HepG2 (cell line): Measurements from ENCODE around the gene TMEM107. TPM values are rescaled to one million over a fixed set of nuclear protein-coding genes. Genes with fewer than 3 reads are reported as not detected.

Experiments used
- BCLAF1 ChIP-seq: fragments of 450-650 bp; IDR thresholded peaks from 2 replicates; pipeline ENCODE4 v1.6.1; 2017; ENCODE audit warnings: mild to moderate bottlenecking
- CEBPB ChIP-seq: IDR thresholded peaks from 2 replicates; pipeline ENCODE4 v1.6.1; 2011; ENCODE audit warnings: low read depth, low read length, improper control_type of control experiment, borderline replicate concordance
- DR1 ChIP-seq: sonication (generic); formaldehyde crosslinking; IDR thresholded peaks from 2 replicates; pipeline ENCODE4 v1.8.0; 2021; ENCODE audit warnings: mild to moderate bottlenecking, missing genetic modification reagents, inconsistent platforms
- GTF3A ChIP-seq: sonication (generic); formaldehyde crosslinking; conservative IDR thresholded peaks from 2 replicates; pipeline ENCODE4 v1.4.0; 2020; ENCODE audit warnings: mild to moderate bottlenecking, missing genetic modification reagents
- HNF1B ChIP-seq: sonication (generic); formaldehyde crosslinking; IDR thresholded peaks from 2 replicates; pipeline ENCODE4 v1.5.1; 2020; ENCODE audit warnings: mild to moderate bottlenecking, moderate library complexity, missing genetic modification reagents
- JARID2 ChIP-seq: sonication (generic); formaldehyde crosslinking; IDR thresholded peaks from 2 replicates; pipeline ENCODE4 v1.8.1; 2023; ENCODE audit warnings: missing genetic modification reagents, inconsistent platforms; ENCODE audit not compliant: insufficient replicate concordance
- JUN ChIP-seq: sonication (generic); formaldehyde crosslinking; IDR thresholded peaks from 2 replicates; pipeline ENCODE4 v1.4.0; 2020; ENCODE audit warnings: mild to moderate bottlenecking, missing genetic modification reagents
- KLF11 ChIP-seq: IDR thresholded peaks from 2 replicates; pipeline ENCODE4 v1.6.1; 2016; ENCODE audit warnings: missing compliant biosample characterization
- MAX ChIP-seq: IDR thresholded peaks from 2 replicates; pipeline ENCODE4 v1.6.1; 2012; ENCODE audit warnings: inconsistent platforms
- NPAS2 ChIP-seq: sonication (generic); formaldehyde crosslinking; IDR thresholded peaks from 2 replicates; pipeline ENCODE4 v1.8.0; 2022; ENCODE audit warnings: mild to moderate bottlenecking, missing genetic modification reagents, borderline replicate concordance
- PCBP1 ChIP-seq: fragments of 200-400 bp; formaldehyde crosslinking; IDR thresholded peaks from 2 replicates; pipeline ENCODE4 v1.6.1; 2017; ENCODE audit warnings: mild to moderate bottlenecking, low read depth, low read length, borderline replicate concordance
- TEAD2 ChIP-seq: sonication (generic); formaldehyde crosslinking; IDR thresholded peaks from 2 replicates; pipeline ENCODE4 v1.9.0; 2021; ENCODE audit warnings: missing genetic modification reagents
- WIZ ChIP-seq: sonication (generic); formaldehyde crosslinking; IDR thresholded peaks from 2 replicates; pipeline ENCODE4 v1.5.1; 2020; ENCODE audit warnings: mild to moderate bottlenecking, missing genetic modification reagents
- ZNF12 ChIP-seq: sonication (generic); formaldehyde crosslinking; IDR thresholded peaks from 2 replicates; pipeline ENCODE4 v1.5.0; 2020; ENCODE audit warnings: missing genetic modification reagents
- ZNF326 ChIP-seq: sonication (generic); formaldehyde crosslinking; IDR thresholded peaks from 2 replicates; pipeline ENCODE4 v1.4.0; 2020; ENCODE audit warnings: missing genetic modification reagents, borderline replicate concordance
- ZNF546 ChIP-seq: sonication (generic); formaldehyde crosslinking; conservative IDR thresholded peaks from 2 replicates; pipeline ENCODE4 v1.8.1; 2023; ENCODE audit warnings: mild to moderate bottlenecking, missing genetic modification reagents
- ZNF569 ChIP-seq: sonication (generic); formaldehyde crosslinking; IDR thresholded peaks from 2 replicates; pipeline ENCODE4 v1.5.0; 2020; ENCODE audit warnings: mild to moderate bottlenecking, missing genetic modification reagents, moderate library complexity, borderline replicate concordance
- ZNF607 ChIP-seq: sonication (generic); formaldehyde crosslinking; IDR thresholded peaks from 2 replicates; pipeline ENCODE4 v1.5.1; 2020; ENCODE audit warnings: missing genetic modification reagents, mild to moderate bottlenecking, borderline replicate concordance
- ZNF776 ChIP-seq: sonication (generic); formaldehyde crosslinking; IDR thresholded peaks from 2 replicates; pipeline ENCODE4 v1.4.0; 2020; ENCODE audit warnings: mild to moderate bottlenecking, missing genetic modification reagents
- ZNF784 ChIP-seq: sonication (generic); formaldehyde crosslinking; IDR thresholded peaks from 2 replicates; pipeline ENCODE4 v1.5.1; 2020; ENCODE audit warnings: missing genetic modification reagents, mild to moderate bottlenecking, borderline replicate concordance
- ZNF790 ChIP-seq: sonication (generic); formaldehyde crosslinking; IDR thresholded peaks from 2 replicates; pipeline ENCODE4 v1.8.0; 2022; ENCODE audit warnings: missing genetic modification reagents, mild to moderate bottlenecking, borderline replicate concordance
- ZNF891 ChIP-seq: sonication (generic); formaldehyde crosslinking; IDR thresholded peaks from 2 replicates; pipeline ENCODE4 v1.5.0; 2020; ENCODE audit warnings: mild to moderate bottlenecking, missing genetic modification reagents
- ZSCAN31 ChIP-seq: sonication (generic); formaldehyde crosslinking; IDR thresholded peaks from 2 replicates; pipeline ENCODE4 v1.5.0; 2020; ENCODE audit warnings: low read depth, mild to moderate bottlenecking, missing genetic modification reagents
- polyA plus RNA-seq, 8 experiments: library from polyadenylated mRNA; depleted of rRNA in 3 of 8; stranded (reverse) in 7 of 8; unstranded in 1 of 8; fragments of >200 nt; fragmentation: Illumina TruSeq in 4 of 8; extraction: Trizol in 4 of 8; gene quantifications; 2 replicates each; pipeline versions ENCODE4 v1.2.1 to v1.2.3, GENCODE V29; 2011 to 2016; ENCODE audit warnings: low read depth in 4 of 8, missing spikeins in 1 of 8, mixed read lengths in 1 of 8; ENCODE audit not compliant: insufficient read depth in 1 of 8
- total RNA-seq, 5 experiments: library from RNA; depleted of rRNA; stranded (reverse); fragments of >200 nt; fragmentation: Illumina TruSeq; extraction: Trizol; gene quantifications; 2 replicates each; pipeline ENCODE4 v1.2.3, GENCODE V29; 2016; ENCODE audit warnings: low read depth in 1 of 5

The TMEM107 gene
- total and polyA plus RNA-seq, 2 of the 13 experiments (the other 11 are each of a cell fraction or from before 2014, with no cell fraction given): 7.2 to 15.3 TPM

GRCh38 chr17:8162997-8163977 is 12.9 kb downstream of the TMEM107 start (continued):
- TF ChIP-seq ZNF776 (CRISPR knock-in tag) (no peak), ZNF784 (CRISPR knock-in tag) (no peak), TEAD2 (CRISPR knock-in tag) (no peak), ZNF790 (no peak), JARID2 (CRISPR knock-in tag) (no peak), ZNF607 (CRISPR knock-in tag) (peak; percentile 49; the same call in 1 of the 2 replicates), ZNF569 (CRISPR knock-in tag) (no peak), WIZ (no peak), PCBP1 (peak; percentile 67; the same call in 1 of the 2 replicates), ZNF12 (CRISPR knock-in tag) (no peak), MAX (peak; percentile 39), ZNF891 (CRISPR knock-in tag) (no peak), ZNF546 (no peak), JUN (no peak), KLF11 (CRISPR knock-in tag) (no peak), BCLAF1 (no peak), NPAS2 (CRISPR knock-in tag) (no peak), ZNF326 (CRISPR knock-in tag) (no peak), DR1 (CRISPR knock-in tag) (no peak), CEBPB (0 out of 2 replicates have a peak, but pooled peaks have one; percentile 25), GTF3A (CRISPR knock-in tag) (no peak), ZSCAN31 (CRISPR knock-in tag) (no peak), HNF1B (CRISPR knock-in tag) (peak; percentile 62; the same call in 1 of the 2 replicates)
